BJ (cell line): ENCODE data around the gene PRKAA1. TPM values are rescaled to one million over a fixed set of nuclear protein-coding genes. Genes with fewer than 3 reads are reported as not detected.
"Not testable (repeated sequence)": the region's sequence is repeated elsewhere in the genome, so short reads cannot be mapped to it uniquely, and the experiment has no call there.

Experiments
- CTCF ChIA-PET: fragments of 350-600 bp; formaldehyde crosslinking; extraction: SDS; loops from one replicate; lab custom pipeline; 2021; ENCODE audit warnings: antibody characterized with exemption, inconsistent platforms; lab: Yijun Ruan, JAX
- POLR2A ChIA-PET: fragments of 300-600 bp; sonication (Branson Sonifier 250); formaldehyde crosslinking; extraction: SDS; loops from one replicate; lab custom pipeline; 2021; ENCODE audit warnings: antibody characterized with exemption; lab: Charles Lee
- DNase-seq: peaks from one replicate; pipeline ENCODE4 v3.0.0-alpha.2; 2011; ENCODE audit warnings: low read depth
- H3K27me3 ChIP-seq: 2 replicates; pipeline ENCODE4 v1.6.0; 2011; ENCODE audit warnings: low read length; ENCODE audit not compliant: control insufficient read depth, insufficient read depth
- H3K36me3 ChIP-seq: 2 replicates; pipeline ENCODE4 v1.5.1; 2011; ENCODE audit warnings: low read length; ENCODE audit not compliant: control insufficient read depth, insufficient read depth
- H3K4me3 ChIP-seq: 2 replicates; pipeline ENCODE4 v1.5.1; 2011; ENCODE audit warnings: low read depth, mild to moderate bottlenecking, control low read depth, low read length
- polyA plus RNA-seq: library from polyadenylated mRNA; depleted of rRNA; stranded (reverse); fragments of >200 nt; gene quantifications from 2 replicates; pipeline ENCODE4 v1.2.3, GENCODE V29; 2011
- TF ChIP-seq, protein P1 (sequence below): IDR thresholded peaks from 2 replicates; pipeline ENCODE4 v1.5.1; 2011; ENCODE audit warnings: low read depth, mild to moderate bottlenecking, control low read depth, inconsistent platforms, low read length, moderate library complexity; ENCODE audit not compliant: insufficient read depth

PRKAA1 gene
- polyA plus RNA-seq, 1 experiment, result 28.9 TPM

DNA sequence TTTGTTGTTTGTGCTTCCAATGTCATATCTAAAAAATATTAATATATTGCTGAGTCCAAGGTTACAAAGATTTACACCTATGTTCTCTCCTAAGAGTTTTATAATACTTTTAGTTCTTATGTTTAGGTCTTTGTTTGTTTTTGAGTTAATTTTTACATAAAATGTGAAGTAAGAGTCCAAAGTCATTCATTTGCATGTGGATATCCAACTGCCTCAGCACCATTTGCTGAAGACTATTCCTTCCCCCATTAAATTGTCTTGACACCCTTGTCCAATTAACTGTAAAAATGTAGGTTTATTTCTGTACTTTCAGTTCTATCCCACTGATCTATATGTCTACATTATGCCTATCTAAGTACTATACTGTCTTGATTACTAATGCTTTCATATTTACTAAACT is 78.1 kb downstream of the PRKAA1 start:
- Histone ChIP-seq H3K4me3 (no peak overlapping the region), H3K27me3 (no peaks in the 10 kb centered on the region), H3K36me3 (no peaks in the 10 kb centered on the region)
- ChIA-PET POLR2A (no interaction called here), CTCF (no interaction called here)
- DNase-seq, result no peak
- TF ChIP-seq, protein P1, sequence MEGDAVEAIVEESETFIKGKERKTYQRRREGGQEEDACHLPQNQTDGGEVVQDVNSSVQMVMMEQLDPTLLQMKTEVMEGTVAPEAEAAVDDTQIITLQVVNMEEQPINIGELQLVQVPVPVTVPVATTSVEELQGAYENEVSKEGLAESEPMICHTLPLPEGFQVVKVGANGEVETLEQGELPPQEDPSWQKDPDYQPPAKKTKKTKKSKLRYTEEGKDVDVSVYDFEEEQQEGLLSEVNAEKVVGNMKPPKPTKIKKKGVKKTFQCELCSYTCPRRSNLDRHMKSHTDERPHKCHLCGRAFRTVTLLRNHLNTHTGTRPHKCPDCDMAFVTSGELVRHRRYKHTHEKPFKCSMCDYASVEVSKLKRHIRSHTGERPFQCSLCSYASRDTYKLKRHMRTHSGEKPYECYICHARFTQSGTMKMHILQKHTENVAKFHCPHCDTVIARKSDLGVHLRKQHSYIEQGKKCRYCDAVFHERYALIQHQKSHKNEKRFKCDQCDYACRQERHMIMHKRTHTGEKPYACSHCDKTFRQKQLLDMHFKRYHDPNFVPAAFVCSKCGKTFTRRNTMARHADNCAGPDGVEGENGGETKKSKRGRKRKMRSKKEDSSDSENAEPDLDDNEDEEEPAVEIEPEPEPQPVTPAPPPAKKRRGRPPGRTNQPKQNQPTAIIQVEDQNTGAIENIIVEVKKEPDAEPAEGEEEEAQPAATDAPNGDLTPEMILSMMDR, result no peak

DNA sequence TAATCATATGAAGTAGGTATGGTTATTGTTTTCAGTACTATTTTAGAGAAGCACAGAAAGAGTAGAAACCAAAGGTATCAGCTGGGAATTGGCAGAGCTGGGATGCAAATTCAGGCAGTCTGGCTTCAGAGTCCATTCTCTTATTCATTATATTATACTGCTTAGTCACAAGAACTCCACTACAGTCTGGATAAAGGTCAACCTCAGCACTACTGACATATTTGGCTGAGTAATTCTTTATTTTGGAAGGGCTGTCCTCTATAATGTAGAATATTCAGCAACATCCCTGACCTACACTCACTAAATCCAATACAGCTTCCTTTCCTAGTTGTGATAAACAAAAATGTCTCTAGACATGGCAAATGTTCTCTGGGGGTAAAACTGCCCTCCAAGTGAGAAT is 80.9 kb downstream of the PRKAA1 start:
- POLR2A ChIA-PET, result no interaction called here

DNA sequence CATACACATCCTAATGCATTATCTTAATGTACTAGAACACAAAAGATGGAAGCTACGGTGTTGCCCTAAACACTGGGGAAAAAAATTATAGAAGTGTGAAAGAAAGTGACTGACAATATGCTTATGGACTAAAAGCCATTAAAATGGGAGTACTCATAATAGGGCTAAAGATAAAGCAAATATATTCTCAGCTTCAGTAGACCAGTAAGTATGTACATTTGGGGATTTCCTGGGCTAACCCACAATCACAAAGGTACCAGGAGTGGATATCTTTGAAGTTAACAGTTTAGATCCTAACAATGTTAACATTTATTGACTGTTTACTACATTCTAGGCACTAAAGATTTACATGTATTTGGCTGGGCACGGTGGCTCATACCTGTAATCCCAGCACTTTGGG is 81.6 kb downstream of the PRKAA1 start:
- no peak overlapping the region for H3K4me3 ChIP-seq
- TF ChIP-seq, protein P1, result no peak
- no peaks in the 10 kb centered on the region for H3K27me3 ChIP-seq
- ChIA-PET POLR2A (no interaction called here), CTCF (interaction anchor here (1.0 to 1.8 kb wide), 2 partner anchors 19 to 1003 kb away, joined by 3 to 6 read pairs; no protein-coding TSS in a partner anchor)
- no peaks in the 10 kb centered on the region for H3K36me3 ChIP-seq
- no peak for DNase-seq

More for the DNA sequence above, 80.9 kb downstream of the PRKAA1 start:
- Histone ChIP-seq H3K27me3 (no peaks in the 10 kb centered on the region), H3K4me3 (no peak overlapping the region), H3K36me3 (no peaks in the 10 kb centered on the region)
- DNase-seq, result no peak
- TF ChIP-seq, protein P1, result no peak
- CTCF ChIA-PET, result interaction anchor here (0.9 to 1.8 kb wide), 2 partner anchors 1003 to 1500 kb away, joined by 3 to 6 read pairs; no protein-coding TSS in a partner anchor

DNA sequence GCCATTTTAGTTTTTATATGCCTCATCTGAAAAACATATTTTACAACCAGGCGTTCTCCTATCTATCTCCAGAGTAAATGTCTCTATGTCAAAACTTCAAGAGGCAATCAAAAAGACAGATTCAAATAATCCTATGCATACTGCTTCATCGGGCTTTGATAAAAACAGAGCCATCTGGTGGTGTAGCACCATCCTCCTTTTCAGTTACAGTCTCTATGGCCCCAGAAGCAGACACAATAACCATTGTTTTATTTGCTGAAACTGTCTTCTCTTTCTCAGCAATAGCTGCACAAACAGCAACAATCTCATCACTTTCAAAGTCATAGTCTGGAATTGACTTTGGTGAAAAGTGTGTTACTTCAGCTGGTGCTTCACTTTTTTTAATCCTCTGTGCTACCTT is 82.2 kb downstream of the PRKAA1 start:
- Histone ChIP-seq H3K4me3 (no peak overlapping the region), H3K36me3 (no peaks in the 10 kb centered on the region), H3K27me3 (no peaks in the 10 kb centered on the region)
- ChIA-PET CTCF (interaction anchor here (1.0 to 1.8 kb wide), 2 partner anchors 19 to 1002 kb away, joined by 3 to 6 read pairs; no protein-coding TSS in a partner anchor), POLR2A (no interaction called here)
- no peak for DNase-seq
- TF ChIP-seq, protein P1, result no peak

DNA sequence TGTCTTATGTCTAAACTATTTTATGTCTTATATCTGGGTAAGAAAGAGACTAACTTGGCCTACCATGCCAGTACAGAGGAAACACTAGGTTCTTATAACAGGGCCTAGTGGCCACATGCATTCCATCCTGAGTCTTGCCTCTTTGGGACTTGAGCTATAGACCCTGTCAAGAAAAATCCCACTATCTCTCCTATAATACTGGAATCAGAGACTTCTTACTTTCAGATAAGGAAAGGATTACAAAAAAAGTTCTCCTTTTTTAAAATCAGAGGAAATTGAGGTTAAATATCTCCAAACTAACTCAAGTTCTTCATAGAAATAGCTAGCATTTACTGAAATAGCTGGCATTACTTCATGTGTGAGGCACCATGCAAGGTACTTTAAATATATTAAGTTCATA is 84.2 kb downstream of the PRKAA1 start:
- ChIA-PET CTCF (interaction anchor here (1.2 to 1.5 kb wide), 4 partner anchors 11 to 161 kb away, joined by 3 to 6 read pairs (median 4); no protein-coding TSS in a partner anchor), POLR2A (no interaction called here)
- H3K27me3 ChIP-seq, result no peaks in the 10 kb centered on the region
- no peak for DNase-seq
- H3K4me3 ChIP-seq, result no peak overlapping the region
- no peaks in the 10 kb centered on the region for H3K36me3 ChIP-seq
- TF ChIP-seq, protein P1, result no peak

DNA sequence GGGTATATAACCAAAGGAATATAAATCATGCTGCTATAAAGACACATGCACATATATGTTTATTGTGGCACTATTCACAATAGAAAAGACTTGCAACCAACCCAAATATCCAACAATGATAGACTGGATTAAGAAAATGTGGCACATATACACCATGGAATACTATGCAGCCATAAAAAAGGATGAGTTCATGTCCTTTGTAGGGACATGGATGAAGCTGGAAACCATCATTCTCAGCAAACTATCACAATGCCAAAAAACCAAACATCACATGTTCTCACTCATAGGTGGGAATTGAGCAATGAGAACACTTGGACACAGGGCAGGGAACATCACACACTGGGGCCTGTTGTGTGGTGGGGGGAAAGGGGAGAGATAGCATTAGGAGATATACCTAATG is 87.6 kb downstream of the PRKAA1 start:
- H3K36me3 ChIP-seq, DNase-seq, POLR2A ChIA-PET, CTCF ChIA-PET, H3K27me3 ChIP-seq, H3K4me3 ChIP-seq: not testable (repeated sequence)
